HG03469 (cell line): ENCODE results near the gene HCN2.
"Not testable (repeated sequence)": the region's sequence is repeated elsewhere in the genome, so short reads cannot be mapped to it uniquely, and the experiment has no call there.

Experiments used
- ATAC-seq: cut with Tn5 transposase; IDR thresholded peaks from one replicate; pipeline ENCODE4 v1.9.1; 2021; ENCODE audit warnings: mild to moderate bottlenecking, moderate library complexity, moderate number of reproducible peaks; ENCODE audit not compliant: unreplicated experiment

Gene HCN2

GRCh38 chr19:602391-603301 is 13.0 kb downstream of the HCN2 start:
- no peak for ATAC-seq

GRCh38 chr19:603302-603639 is 13.6 kb downstream of the HCN2 start:
- ATAC-seq: not testable (repeated sequence)

- ATAC-seq: not testable (repeated sequence)
These were observed 14.1 kb downstream of the HCN2 start for GRCh38 chr19:603779-604178.

GRCh38 chr19:604355-604754 is 14.7 kb downstream of the HCN2 start:
- ATAC-seq: no peak

GRCh38 chr19:605061-605971 is 15.6 kb downstream of the HCN2 start:
- not testable (repeated sequence) for ATAC-seq

- no peak for ATAC-seq
These were observed 17.8 kb downstream of the HCN2 start for GRCh38 chr19:607301-608154.

GRCh38 chr19:608155-609003 is 18.7 kb downstream of the HCN2 start:
- ATAC-seq: no peak

GRCh38 chr19:609004-609346 is 19.3 kb downstream of the HCN2 start:
- no peak for ATAC-seq

GRCh38 chr19:610071-610800 is 20.6 kb downstream of the HCN2 start:
- ATAC-seq: no peak

GRCh38 chr19:610801-611480 is 21.3 kb downstream of the HCN2 start:
- ATAC-seq: no peak

GRCh38 chr19:611481-611868 is 21.8 kb downstream of the HCN2 start:
- ATAC-seq: no peak

GRCh38 chr19:612941-613340 is 23.3 kb downstream of the HCN2 start:
- no peak for ATAC-seq

- no peak for ATAC-seq
These were observed 24.3 kb downstream of the HCN2 start for GRCh38 chr19:613732-614567.

GRCh38 chr19:615619-616018 is 25.9 kb downstream of the HCN2 start:
- ATAC-seq: no peak

- no peak for ATAC-seq
These were observed 26.5 kb downstream of the HCN2 start for GRCh38 chr19:616062-616700.

- no peak for ATAC-seq
These were observed 27.3 kb downstream of the HCN2 start for GRCh38 chr19:616747-617526.
